H1 (cell line): ENCODE results near the gene HACD1. TPM values are rescaled to one million over a fixed set of nuclear protein-coding genes. Genes with fewer than 3 reads are reported as not detected.

ENCODE experiments used
- CBX5 ChIP-seq: fragments of 300-800, 300-1000 bp; sonication (generic); IDR thresholded peaks from 2 replicates; pipeline ENCODE4 v1.7.1; 2016; ENCODE audit warnings: antibody characterized with exemption, low read length, low read depth
- KDM5A ChIP-seq: fragments of 200-600 bp; IDR thresholded peaks from 2 replicates; pipeline ENCODE4 v1.7.1; 2012; ENCODE audit warnings: mild to moderate bottlenecking, low read length, inconsistent platforms, mixed read lengths
- SAP30 ChIP-seq: fragments of 300-600 bp; sonication (generic); IDR thresholded peaks from 2 replicates; pipeline ENCODE4 v1.7.1; 2012; ENCODE audit warnings: low read length, moderate library complexity, mild to moderate bottlenecking, inconsistent platforms; ENCODE audit not compliant: insufficient read depth, insufficient replicate concordance
- SP1 ChIP-seq: IDR thresholded peaks from 2 replicates; pipeline ENCODE4 v1.6.1; 2011; ENCODE audit warnings: low read depth, low read length
- TAF7 ChIP-seq: optimal IDR thresholded peaks from 2 replicates; pipeline ENCODE3; 2011; ENCODE audit warnings: low read depth, mild to moderate bottlenecking, inconsistent platforms, low read length, moderate library complexity, borderline replicate concordance
- TEAD4 ChIP-seq: IDR thresholded peaks from 2 replicates; pipeline ENCODE4 v1.6.1; 2012; ENCODE audit warnings: low read depth, low read length, inconsistent platforms, mixed read lengths
- polyA plus RNA-seq, 7 experiments: library from polyadenylated mRNA; depleted of rRNA in 3 of 7; stranded (reverse) in 5 of 7; unstranded in 2 of 7; fragments of >200 nt in 5 of 7; fragments of 200-250 nt in 2 of 7; gene quantifications; 1 replicate in 5 of 7; 2 replicates in 1 of 7; 4 replicates in 1 of 7; pipeline versions ENCODE4 v1.2.1 to v1.2.3, GENCODE V29; 2011 to 2013; ENCODE audit warnings: missing spikeins in 2 of 7, mixed read lengths in 2 of 7
- total RNA-seq: library from RNA; stranded (reverse); fragmentation: NEBNext Ultra II Directional; extraction: Animal tissue kit (Norgen Biotek cat#: 25700); gene quantifications from 2 replicates; pipeline ENCODE4 v1.2.1, GENCODE V29; 2021
- TF ChIP-seq, protein P1 (sequence below): IDR thresholded peaks from 2 replicates; pipeline ENCODE4 v1.6.1; 2012; ENCODE audit warnings: inconsistent platforms
- TF ChIP-seq, protein P2 (sequence below): IDR thresholded peaks from 2 replicates; pipeline ENCODE4 v1.6.1; 2012; ENCODE audit warnings: inconsistent platforms

Gene HACD1
- total and polyA plus RNA-seq, 2 of the 8 experiments (the other 6 are each of a cell fraction or from before 2014, with no cell fraction given), result 18.7 to 30.8 TPM

DNA sequence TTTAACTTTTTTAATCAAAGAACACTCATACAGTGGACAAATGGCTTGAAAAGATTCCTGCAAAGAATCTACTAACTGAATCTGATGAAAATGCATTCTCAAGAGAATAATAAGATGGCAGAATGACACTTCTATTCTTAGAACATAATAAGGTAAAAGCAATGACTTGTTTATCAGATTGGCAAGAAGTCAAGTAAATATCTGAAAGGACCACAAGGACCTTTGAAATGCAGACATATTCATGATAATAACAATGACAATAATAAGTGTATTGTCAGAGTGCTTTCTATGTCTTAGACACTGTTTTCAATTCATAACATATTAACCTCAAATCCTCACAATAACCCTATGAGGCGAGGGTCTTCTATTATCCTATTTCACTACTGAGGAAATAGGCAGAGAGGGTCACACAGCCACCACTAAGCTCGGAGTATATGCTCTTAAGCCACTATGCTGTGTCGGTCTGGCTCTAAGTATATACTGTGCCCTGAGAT, 10.6 kb downstream of the HACD1 start (continued):
- TF ChIP-seq TAF7 (no peak), TEAD4 (no peak), SP1 (no peak), CBX5 (no peak), SAP30 (no peak), KDM5A (no peak)
- TF ChIP-seq, protein P1, sequence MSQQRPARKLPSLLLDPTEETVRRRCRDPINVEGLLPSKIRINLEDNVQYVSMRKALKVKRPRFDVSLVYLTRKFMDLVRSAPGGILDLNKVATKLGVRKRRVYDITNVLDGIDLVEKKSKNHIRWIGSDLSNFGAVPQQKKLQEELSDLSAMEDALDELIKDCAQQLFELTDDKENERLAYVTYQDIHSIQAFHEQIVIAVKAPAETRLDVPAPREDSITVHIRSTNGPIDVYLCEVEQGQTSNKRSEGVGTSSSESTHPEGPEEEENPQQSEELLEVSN, result no peak
- TF ChIP-seq, protein P2, sequence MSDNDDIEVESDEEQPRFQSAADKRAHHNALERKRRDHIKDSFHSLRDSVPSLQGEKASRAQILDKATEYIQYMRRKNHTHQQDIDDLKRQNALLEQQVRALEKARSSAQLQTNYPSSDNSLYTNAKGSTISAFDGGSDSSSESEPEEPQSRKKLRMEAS, result no peak
- TF ChIP-seq, all 59 proteins: peak for 0
